ENCODE data around the gene TP53.

TP53 gene

GRCh38 chr17:7654832-7655540 lies 32.3 kb downstream of the TP53 start:
- Histone ChIP-seq H2BK120ac (ENCODE audit: low read depth, low read length) (no peak overlapping the region), H3K27me3 (ENCODE audit: control insufficient read depth in 3 of 3, insufficient read depth in 3 of 3, low read depth in 1 of 3, low read length in 3 of 3) (peaks cover 0 to 4% (median 0%) of the 10 kb centered on the region in 3 experiments), H3K4me3 (ENCODE audit: low read length in 2 of 2) (no peak overlapping the region), H3K79me1 (ENCODE audit: low read depth, low read length) (no peaks in the 10 kb centered on the region), H3K27ac (replicated peaks; ENCODE audit: low read length) (no peak overlapping the region), H3K18ac (ENCODE audit: low read length) (peak overlapping the region; percentile 22), H2BK15ac (ENCODE audit: low read length) (peak overlapping the region; percentile 49), H3K14ac (ENCODE audit: low read length) (no peak overlapping the region), H3K23ac (ENCODE audit: low read depth, low read length, poor library complexity) (no peak overlapping the region), H2BK12ac (ENCODE audit: low read length) (peak overlapping the region; percentile 97), H4K91ac (ENCODE audit: low read depth, low read length, poor library complexity) (no peak overlapping the region), H3K9me3 (replicated peaks in 1 of 2; ENCODE audit: control insufficient read depth in 2 of 2, insufficient read depth in 1 of 2, low read depth in 1 of 2, low read length in 2 of 2) (no peaks in the 10 kb centered on the region), H2AFZ (ENCODE audit: low read length) (no peak overlapping the region), H3K36me3 (replicated peaks in 1 of 2; ENCODE audit: control insufficient read depth in 2 of 2, insufficient read depth in 2 of 2, low read length in 2 of 2) (peaks cover 2 to 7% of the 10 kb centered on the region in 2 donors), H3K9ac (ENCODE audit: low read depth, low read length, poor library complexity) (no peak overlapping the region), H2AK5ac (ENCODE audit: low read depth, low read length) (peak overlapping the region; percentile 38), H2BK5ac (ENCODE audit: low read length) (no peak overlapping the region), H3K4ac (ENCODE audit: low read length) (no peak overlapping the region), H3K4me2 (ENCODE audit: insufficient read depth, low read length, poor library complexity, severe bottlenecking) (no peak overlapping the region), H3K4me1 (ENCODE audit: control insufficient read depth in 2 of 2, insufficient read depth in 1 of 2, low read depth in 1 of 2, low read length in 2 of 2) (peaks cover 18 to 26% of the 10 kb centered on the region in 2 donors), H4K8ac (ENCODE audit: low read depth, low read length) (no peak overlapping the region)
- WGBS, 2 donors (ENCODE audit: extremely low coverage in 2 of 2, insufficient read length in 2 of 2, insufficient replicate concordance in 1 of 2), result no CpG with 5 or more reads among the region's 16 CpGs
- DNase-seq (ENCODE audit: low spot score), result no peak

- Histone ChIP-seq H2BK15ac (ENCODE audit: low read length) (peak overlapping the region; percentile 8), H3K14ac (ENCODE audit: low read length) (no peak overlapping the region), H3K27me3 (ENCODE audit: control insufficient read depth in 3 of 3, insufficient read depth in 3 of 3, low read depth in 1 of 3, low read length in 3 of 3) (peaks cover 0 to 5% (median 0%) of the 10 kb centered on the region in 3 experiments), H2BK120ac (ENCODE audit: low read depth, low read length) (no peak overlapping the region), H3K79me1 (ENCODE audit: low read depth, low read length) (no peaks in the 10 kb centered on the region), H2AK5ac (ENCODE audit: low read depth, low read length) (peak overlapping the region; percentile 53), H3K4me2 (ENCODE audit: insufficient read depth, low read length, poor library complexity, severe bottlenecking) (peak overlapping the region; percentile 100), H2AFZ (ENCODE audit: low read length) (peak overlapping the region; percentile 90), H3K18ac (ENCODE audit: low read length) (peak overlapping the region; percentile 32), H3K36me3 (replicated peaks in 1 of 2; ENCODE audit: control insufficient read depth in 2 of 2, insufficient read depth in 2 of 2, low read length in 2 of 2) (peaks cover 2 to 7% of the 10 kb centered on the region in 2 donors), H4K91ac (ENCODE audit: low read depth, low read length, poor library complexity) (no peak overlapping the region), H2BK5ac (ENCODE audit: low read length) (no peak overlapping the region), H3K4me1 (ENCODE audit: control insufficient read depth in 2 of 2, insufficient read depth in 1 of 2, low read depth in 1 of 2, low read length in 2 of 2) (peaks cover 17 to 24% of the 10 kb centered on the region in 2 donors), H3K27ac (replicated peaks; ENCODE audit: low read length) (no peak overlapping the region), H3K4ac (ENCODE audit: low read length) (no peak overlapping the region), H3K23ac (ENCODE audit: low read depth, low read length, poor library complexity) (no peak overlapping the region), H3K9me3 (replicated peaks in 1 of 2; ENCODE audit: control insufficient read depth in 2 of 2, insufficient read depth in 1 of 2, low read depth in 1 of 2, low read length in 2 of 2) (no peaks in the 10 kb centered on the region), H2BK12ac (ENCODE audit: low read length) (no peak overlapping the region), H4K8ac (ENCODE audit: low read depth, low read length) (no peak overlapping the region), H3K4me3 (ENCODE audit: low read length in 2 of 2) (peak overlapping the region; percentile 65 to 89), H3K9ac (ENCODE audit: low read depth, low read length, poor library complexity) (no peak overlapping the region)
- DNase-seq (ENCODE audit: low spot score), result no peak
- no CpG with 5 or more reads among the region's 12 CpGs for WGBS, 2 donors (ENCODE audit: extremely low coverage in 2 of 2, insufficient read length in 2 of 2, insufficient replicate concordance in 1 of 2)
Measured at GRCh38 chr17:7652388-7653356, 34.6 kb downstream of the TP53 start.

GRCh38 chr17:7651665-7652387 lies 35.5 kb downstream of the TP53 start:
- Histone ChIP-seq H3K14ac (ENCODE audit: low read length) (peak overlapping the region; percentile 95), H3K18ac (ENCODE audit: low read length) (peak overlapping the region; percentile 98), H3K9ac (ENCODE audit: low read depth, low read length, poor library complexity) (peak overlapping the region; percentile 86), H3K4me1 (ENCODE audit: control insufficient read depth in 2 of 2, insufficient read depth in 1 of 2, low read depth in 1 of 2, low read length in 2 of 2) (peaks cover 11 to 16% of the 10 kb centered on the region in 2 donors), H3K27me3 (ENCODE audit: control insufficient read depth in 3 of 3, insufficient read depth in 3 of 3, low read depth in 1 of 3, low read length in 3 of 3) (peaks cover 0 to 5% (median 0%) of the 10 kb centered on the region in 3 experiments), H3K27ac (replicated peaks; ENCODE audit: low read length) (no peak overlapping the region), H3K9me3 (replicated peaks in 1 of 2; ENCODE audit: control insufficient read depth in 2 of 2, insufficient read depth in 1 of 2, low read depth in 1 of 2, low read length in 2 of 2) (no peaks in the 10 kb centered on the region), H3K79me1 (ENCODE audit: low read depth, low read length) (no peaks in the 10 kb centered on the region), H2BK12ac (ENCODE audit: low read length) (no peak overlapping the region), H4K91ac (ENCODE audit: low read depth, low read length, poor library complexity) (no peak overlapping the region), H2BK5ac (ENCODE audit: low read length) (peak overlapping the region; percentile 57), H2AK5ac (ENCODE audit: low read depth, low read length) (peak overlapping the region; percentile 53), H3K36me3 (replicated peaks in 1 of 2; ENCODE audit: control insufficient read depth in 2 of 2, insufficient read depth in 2 of 2, low read length in 2 of 2) (peaks cover 2 to 7% of the 10 kb centered on the region in 2 donors), H3K4ac (ENCODE audit: low read length) (no peak overlapping the region), H4K8ac (ENCODE audit: low read depth, low read length) (no peak overlapping the region), H2BK120ac (ENCODE audit: low read depth, low read length) (peak overlapping the region; percentile 22), H3K4me2 (ENCODE audit: insufficient read depth, low read length, poor library complexity, severe bottlenecking) (peak overlapping the region; percentile 100), H2AFZ (ENCODE audit: low read length) (peak overlapping the region; percentile 90), H3K23ac (ENCODE audit: low read depth, low read length, poor library complexity) (peak overlapping the region; percentile 97), H3K4me3 (ENCODE audit: low read length in 2 of 2) (peak overlapping the region; percentile 65 to 89), H2BK15ac (ENCODE audit: low read length) (peak overlapping the region; percentile 8)
- WGBS, 2 donors (ENCODE audit: extremely low coverage in 2 of 2, insufficient read length in 2 of 2, insufficient replicate concordance in 1 of 2), result no CpG with 5 or more reads among the region's 54 CpGs
- peak; percentile 40 for DNase-seq (ENCODE audit: low spot score)

Data from neuronal stem cell (in vitro differentiated cells).